PC-9 (cell line): ENCODE results near the gene POT1. TPM values are rescaled to one million over a fixed set of nuclear protein-coding genes. Genes with fewer than 3 reads are reported as not detected.

Source experiments
- BruUV-seq: library from RNA; stranded (reverse); fragments of 400-500 nt; replicated peaks from 2 replicates; lab custom pipeline; 2021; lab: Mats Ljungman, UMichigan
- CTCF ChIA-PET: fragments of 300-600 bp; sonication (Branson Sonifier 250); formaldehyde crosslinking; loops from one replicate; lab custom pipeline; 2022; ENCODE audit warnings: antibody characterized with exemption; lab: Charles Lee
- POLR2A ChIA-PET: fragments of 300-600 bp; sonication (Branson Sonifier 250); formaldehyde crosslinking; loops from one replicate; lab custom pipeline; 2022; ENCODE audit warnings: antibody characterized with exemption; ENCODE audit not compliant: unreplicated experiment; lab: Charles Lee
- DNase-seq, 2 experiments: peaks; one replicate each; pipeline versions ENCODE4 v3.0.0 to v3.0.0-alpha.2; 2015 to 2022; ENCODE audit warnings: mixed read lengths in 1 of 2
- H2AFZ ChIP-seq: fragments of 200-600 bp; sonication (generic); 2 replicates; pipeline ENCODE4 v1.8.1; 2017; ENCODE audit warnings: antibody characterized with exemption
- H3F3A ChIP-seq: fragments of 200-600 bp; sonication (generic); 2 replicates; pipeline ENCODE4 v1.8.1; 2017; ENCODE audit warnings: antibody characterized with exemption, mild to moderate bottlenecking, low read depth; ENCODE audit not compliant: insufficient read depth
- H3K27ac ChIP-seq: fragments of 200-600 bp; sonication (generic); 2 replicates; pipeline ENCODE4 v1.6.1; 2016; ENCODE audit warnings: mixed run types
- H3K27me3 ChIP-seq: fragments of 200-600 bp; sonication (generic); 2 replicates; pipeline ENCODE4 v1.6.1; 2016; ENCODE audit warnings: low read depth, mixed run types; ENCODE audit not compliant: insufficient read depth
- H3K36me3 ChIP-seq: fragments of 200-600 bp; sonication (generic); 2 replicates; pipeline ENCODE4 v1.6.1; 2016; ENCODE audit warnings: low read depth, mixed run types
- H3K4me1 ChIP-seq: fragments of 200-600 bp; sonication (generic); replicated peaks from 2 replicates; pipeline ENCODE4 v1.6.1; 2016; ENCODE audit warnings: mixed run types; ENCODE audit not compliant: insufficient read depth
- H3K4me2 ChIP-seq: fragments of 200-600 bp; sonication (generic); 2 replicates; pipeline ENCODE4 v1.6.1; 2017; ENCODE audit warnings: mixed run types
- H3K4me3 ChIP-seq: fragments of 200-600 bp; sonication (generic); 2 replicates; pipeline ENCODE4 v1.6.1; 2016; ENCODE audit warnings: mixed run types
- H3K79me2 ChIP-seq: fragments of 200-600 bp; sonication (generic); 2 replicates; pipeline ENCODE4 v1.6.1; 2017; ENCODE audit warnings: low read depth, mixed run types
- H3K9me2 ChIP-seq: fragments of 200-600 bp; sonication (generic); 2 replicates; pipeline ENCODE4 v1.8.1; 2017; ENCODE audit warnings: mild to moderate bottlenecking; ENCODE audit not compliant: insufficient read depth
- H3K9me3 ChIP-seq: fragments of 200-600 bp; sonication (generic); 2 replicates; pipeline ENCODE4 v1.8.1; 2016; ENCODE audit warnings: low read depth; ENCODE audit not compliant: insufficient read depth
- H4K20me1 ChIP-seq: fragments of 200-600 bp; sonication (generic); 2 replicates; pipeline ENCODE4 v1.8.1; 2017; ENCODE audit not compliant: insufficient read depth
- CTCF ChIP-seq: fragments of 200-600 bp; sonication (generic); conservative IDR thresholded peaks from 2 replicates; pipeline ENCODE4 v1.6.1; 2017; ENCODE audit warnings: mixed run types, antibody characterized with exemption, mild to moderate bottlenecking, moderate library complexity
- EZH2 ChIP-seq: fragments of 200-600 bp; sonication (generic); IDR thresholded peaks from 2 replicates; pipeline ENCODE4 v1.8.0; 2017; ENCODE audit warnings: antibody characterized with exemption, low read depth
- intact Hi-C: fragments of 100-400 bp; cut with micrococcal nuclease; formaldehyde crosslinking; loops from one replicate; pipeline ENCODE4 v1.10.0; 2022; ENCODE audit not compliant: unreplicated experiment
- total RNA-seq: library from RNA; stranded (reverse); gene quantifications from 2 replicates; pipeline ENCODE4 v1.2.3, GENCODE V29; 2021

The POT1 gene
- total RNA-seq, 1 experiment from 2014 or later, result 46.9 TPM

DNA sequence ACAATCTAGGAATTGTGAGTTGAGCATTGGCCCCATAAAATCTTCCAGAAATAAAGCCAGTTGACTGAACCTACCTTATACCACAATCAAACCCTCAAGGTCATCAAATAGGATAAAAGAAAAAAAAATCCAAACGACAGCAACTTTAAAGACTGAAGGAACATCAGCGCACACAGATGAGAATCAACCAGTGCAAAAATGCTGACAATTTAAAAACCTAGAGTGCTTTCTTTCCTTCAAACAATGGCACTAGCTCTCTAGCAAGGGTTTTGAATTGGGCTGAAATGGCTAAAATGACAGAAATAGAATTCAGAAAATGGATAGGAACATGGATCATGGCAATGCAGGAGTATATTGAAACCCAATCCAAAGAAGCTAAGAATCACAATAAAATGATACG lies 16.1 kb upstream of the POT1 start:
- Histone ChIP-seq H3K9me3 (no peaks in the 10 kb centered on the region; the same call in 1 of the 2 replicates), H3K79me2 (no peaks in the 10 kb centered on the region), H3K27me3 (no peaks in the 10 kb centered on the region), H3K36me3 (no peaks in the 10 kb centered on the region), H3K27ac (no peak overlapping the region), H3K4me1 (no peaks in the 10 kb centered on the region), H3K9me2 (no peaks in the 10 kb centered on the region), H3F3A (no peaks in the 10 kb centered on the region), H3K4me2 (no peak overlapping the region), H2AFZ (no peak overlapping the region), H4K20me1 (no peaks in the 10 kb centered on the region), H3K4me3 (no peak overlapping the region)
- ChIA-PET CTCF (no interaction called here), POLR2A (no interaction called here)
- intact Hi-C loops, result no loop called here
- BruUV-seq, result no TSS peak
- no peak for DNase-seq
- no peak for TF ChIP-seq EZH2
- TF ChIP-seq CTCF, result no peak

DNA sequence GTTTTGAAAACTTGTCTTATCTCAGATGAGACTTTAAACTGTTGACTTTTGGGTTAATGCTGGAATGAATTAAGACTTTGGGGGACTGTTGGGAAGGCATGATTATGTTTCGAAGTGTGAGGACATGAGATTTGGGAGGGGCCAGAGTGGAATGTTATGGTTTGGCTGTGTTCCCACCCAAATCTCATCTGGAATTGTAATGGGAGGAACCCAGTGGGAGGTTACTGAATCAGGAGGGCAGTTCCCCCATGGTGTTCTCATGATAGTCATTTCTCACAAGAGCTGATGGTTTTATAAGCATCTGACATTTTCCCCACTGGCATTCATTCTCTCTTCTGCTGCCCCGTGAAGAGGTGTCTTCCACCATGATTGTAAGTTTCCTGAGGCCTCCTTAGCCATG lies 13.8 kb upstream of the POT1 start:
- Histone ChIP-seq H3K4me2 (no peak overlapping the region), H3K9me2 (no peaks in the 10 kb centered on the region), H3K4me3 (no peak overlapping the region), H3K27ac (no peak overlapping the region), H3F3A (no peaks in the 10 kb centered on the region), H3K79me2 (no peaks in the 10 kb centered on the region), H3K4me1 (no peaks in the 10 kb centered on the region), H2AFZ (no peak overlapping the region), H3K27me3 (no peaks in the 10 kb centered on the region), H3K9me3 (no peaks in the 10 kb centered on the region; the same call in 1 of the 2 replicates), H3K36me3 (no peaks in the 10 kb centered on the region), H4K20me1 (no peaks in the 10 kb centered on the region; the same call in 1 of the 2 replicates)
- ChIA-PET CTCF (no interaction called here), POLR2A (no interaction called here)
- no TSS peak for BruUV-seq
- DNase-seq, result no peak
- intact Hi-C loops, result no loop called here
- TF ChIP-seq EZH2 (no peak), CTCF (no peak)

- POLR2A ChIA-PET, result no interaction called here
- intact Hi-C loops, result no loop called here
These were observed 12.8 kb upstream of the POT1 start for GRCh38 chr7:124942399-124942798.

More at GRCh38 chr7:124942399-124942798, 12.8 kb upstream of the POT1 start:
- no peak for DNase-seq
- Histone ChIP-seq H2AFZ (no peak overlapping the region), H3K79me2 (no peaks in the 10 kb centered on the region), H3K4me3 (no peak overlapping the region), H3K27me3 (no peaks in the 10 kb centered on the region), H3K9me3 (no peaks in the 10 kb centered on the region; the same call in 1 of the 2 replicates), H3K4me2 (no peak overlapping the region), H3K9me2 (no peaks in the 10 kb centered on the region), H3K4me1 (no peaks in the 10 kb centered on the region), H3K36me3 (no peaks in the 10 kb centered on the region), H3F3A (no peaks in the 10 kb centered on the region), H4K20me1 (no peaks in the 10 kb centered on the region; the same call in 1 of the 2 replicates), H3K27ac (no peak overlapping the region)
- CTCF ChIA-PET, result no interaction called here
- no TSS peak for BruUV-seq
- TF ChIP-seq CTCF (no peak), EZH2 (no peak)
